ENCODE data around the gene PPP1R27.

PPP1R27 gene

GRCh38 chr17:81804559-81805399 lies 30.1 kb downstream of the PPP1R27 start:
- no peak for DNase-seq (ENCODE audit: low read depth)

GRCh38 chr17:81803728-81804558 lies 30.9 kb downstream of the PPP1R27 start, which contains the start of gene GCGR:
Gene GCGR (plus strand): TSS chr17:81804150. CDS start chr17:81809019, 4,869 bp downstream.
- DNase-seq (ENCODE audit: low read depth), result no peak

- DNase-seq (ENCODE audit: low read depth), result no peak
Observed at GRCh38 chr17:81802856-81803643, 31.8 kb downstream of the PPP1R27 start.

- no peak for DNase-seq (ENCODE audit: low read depth)
Observed at GRCh38 chr17:81802048-81802758, 32.6 kb downstream of the PPP1R27 start.

- DNase-seq (ENCODE audit: low read depth), result no peak
Observed at GRCh38 chr17:81801327-81801726, 33.5 kb downstream of the PPP1R27 start.

GRCh38 chr17:81794509-81794908 lies 40.3 kb downstream of the PPP1R27 start:
- DNase-seq (ENCODE audit: low read depth), result no peak

- no peak for DNase-seq (ENCODE audit: low read depth)
Observed at GRCh38 chr17:81794074-81794476, 40.8 kb downstream of the PPP1R27 start.

GRCh38 chr17:81792675-81793615 lies 41.9 kb downstream of the PPP1R27 start:
- no peak for DNase-seq (ENCODE audit: low read depth)

All from stimulated activated CD8-positive, alpha-beta memory T cell treated with anti-CD3 and anti-CD28 coated beads, Interleukin-4, amount 100 ng/mL, for 24 hours (primary cell).